ENCODE data around the gene GPATCH2L.

DNA sequence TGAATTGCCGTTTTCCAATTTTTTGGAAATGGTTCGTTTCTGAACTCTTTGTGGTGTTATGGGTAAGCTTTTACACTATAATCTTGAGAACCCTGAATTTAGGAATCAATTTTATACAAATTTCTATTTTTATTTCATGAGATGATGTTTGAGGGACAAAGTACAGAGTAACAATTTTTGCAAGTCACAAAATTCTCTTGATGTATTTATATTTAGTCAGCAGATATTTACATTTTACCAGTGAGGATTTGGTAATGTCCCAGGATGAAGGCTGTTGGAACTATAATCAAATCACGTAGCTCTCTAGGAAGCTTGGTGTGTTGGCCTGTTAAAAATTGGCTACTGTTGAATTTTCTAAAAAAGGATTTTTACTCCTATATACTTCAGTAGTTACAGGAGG, 24.2 kb downstream of the GPATCH2L start:
- TF ChIP-seq, protein P1, sequence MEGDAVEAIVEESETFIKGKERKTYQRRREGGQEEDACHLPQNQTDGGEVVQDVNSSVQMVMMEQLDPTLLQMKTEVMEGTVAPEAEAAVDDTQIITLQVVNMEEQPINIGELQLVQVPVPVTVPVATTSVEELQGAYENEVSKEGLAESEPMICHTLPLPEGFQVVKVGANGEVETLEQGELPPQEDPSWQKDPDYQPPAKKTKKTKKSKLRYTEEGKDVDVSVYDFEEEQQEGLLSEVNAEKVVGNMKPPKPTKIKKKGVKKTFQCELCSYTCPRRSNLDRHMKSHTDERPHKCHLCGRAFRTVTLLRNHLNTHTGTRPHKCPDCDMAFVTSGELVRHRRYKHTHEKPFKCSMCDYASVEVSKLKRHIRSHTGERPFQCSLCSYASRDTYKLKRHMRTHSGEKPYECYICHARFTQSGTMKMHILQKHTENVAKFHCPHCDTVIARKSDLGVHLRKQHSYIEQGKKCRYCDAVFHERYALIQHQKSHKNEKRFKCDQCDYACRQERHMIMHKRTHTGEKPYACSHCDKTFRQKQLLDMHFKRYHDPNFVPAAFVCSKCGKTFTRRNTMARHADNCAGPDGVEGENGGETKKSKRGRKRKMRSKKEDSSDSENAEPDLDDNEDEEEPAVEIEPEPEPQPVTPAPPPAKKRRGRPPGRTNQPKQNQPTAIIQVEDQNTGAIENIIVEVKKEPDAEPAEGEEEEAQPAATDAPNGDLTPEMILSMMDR (IDR thresholded peaks at IDR 0.05), result no peak
- no peak for TF ChIP-seq POLR2A (IDR thresholded peaks at IDR 0.05)
